IMR-90 (cell line): Measurements from ENCODE around the gene KRT6C.
"Not testable (repeated sequence)": the region's sequence is repeated elsewhere in the genome, so short reads cannot be mapped to it uniquely, and the experiment has no call there.

Experiments used
- MAZ ChIP-seq: IDR thresholded peaks from 2 replicates; pipeline ENCODE4 v1.6.1; 2012; ENCODE audit warnings: low read depth, mild to moderate bottlenecking, low read length, improper control_type of control experiment, moderate library complexity, borderline replicate concordance
- POLR2A ChIP-seq: IDR thresholded peaks from 2 replicates; pipeline ENCODE4 v1.6.1; 2012; ENCODE audit warnings: mild to moderate bottlenecking, low read depth, low read length
- RAD21 ChIP-seq: IDR thresholded peaks from 2 replicates; pipeline ENCODE4 v1.6.1; 2012; ENCODE audit warnings: low read length, improper control_type of control experiment
- TF ChIP-seq, protein P1 (sequence below): fragments of 150-350 bp; IDR thresholded peaks from 2 replicates; pipeline ENCODE4 v1.6.1; 2017; ENCODE audit warnings: mild to moderate bottlenecking, antibody characterized with exemption, low read length, low read depth
- TF ChIP-seq, protein P2 (sequence below): conservative IDR thresholded peaks from 2 replicates; pipeline ENCODE4 v1.5.1; 2012; ENCODE audit warnings: mild to moderate bottlenecking, low read depth, low read length, improper control_type of control experiment

DNA sequence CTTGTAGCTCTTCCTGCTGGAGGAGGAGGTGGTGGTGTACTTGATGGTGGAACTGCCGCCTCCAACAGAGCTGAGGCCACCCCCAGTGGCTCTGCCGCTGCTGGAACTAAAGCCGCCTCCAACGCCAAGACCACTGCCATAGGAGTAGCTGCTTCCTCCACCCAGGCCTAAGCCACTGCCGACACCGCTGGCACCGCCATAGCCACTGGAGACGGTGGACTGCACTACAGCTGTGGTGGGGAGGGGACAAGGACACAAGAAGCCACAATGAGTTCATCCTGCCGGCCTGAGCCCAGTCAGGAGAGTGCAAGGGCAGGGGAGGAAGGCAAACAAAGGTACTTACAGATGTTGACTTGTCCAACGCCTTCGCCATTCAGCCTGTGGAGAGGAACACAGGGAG is 26.4 kb downstream of the KRT6C start:
- TF ChIP-seq, protein P1, sequence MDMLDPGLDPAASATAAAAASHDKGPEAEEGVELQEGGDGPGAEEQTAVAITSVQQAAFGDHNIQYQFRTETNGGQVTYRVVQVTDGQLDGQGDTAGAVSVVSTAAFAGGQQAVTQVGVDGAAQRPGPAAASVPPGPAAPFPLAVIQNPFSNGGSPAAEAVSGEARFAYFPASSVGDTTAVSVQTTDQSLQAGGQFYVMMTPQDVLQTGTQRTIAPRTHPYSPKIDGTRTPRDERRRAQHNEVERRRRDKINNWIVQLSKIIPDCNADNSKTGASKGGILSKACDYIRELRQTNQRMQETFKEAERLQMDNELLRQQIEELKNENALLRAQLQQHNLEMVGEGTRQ: not testable (repeated sequence)
- not testable (repeated sequence) for TF ChIP-seq RAD21, MAZ, POLR2A
- TF ChIP-seq, protein P2, sequence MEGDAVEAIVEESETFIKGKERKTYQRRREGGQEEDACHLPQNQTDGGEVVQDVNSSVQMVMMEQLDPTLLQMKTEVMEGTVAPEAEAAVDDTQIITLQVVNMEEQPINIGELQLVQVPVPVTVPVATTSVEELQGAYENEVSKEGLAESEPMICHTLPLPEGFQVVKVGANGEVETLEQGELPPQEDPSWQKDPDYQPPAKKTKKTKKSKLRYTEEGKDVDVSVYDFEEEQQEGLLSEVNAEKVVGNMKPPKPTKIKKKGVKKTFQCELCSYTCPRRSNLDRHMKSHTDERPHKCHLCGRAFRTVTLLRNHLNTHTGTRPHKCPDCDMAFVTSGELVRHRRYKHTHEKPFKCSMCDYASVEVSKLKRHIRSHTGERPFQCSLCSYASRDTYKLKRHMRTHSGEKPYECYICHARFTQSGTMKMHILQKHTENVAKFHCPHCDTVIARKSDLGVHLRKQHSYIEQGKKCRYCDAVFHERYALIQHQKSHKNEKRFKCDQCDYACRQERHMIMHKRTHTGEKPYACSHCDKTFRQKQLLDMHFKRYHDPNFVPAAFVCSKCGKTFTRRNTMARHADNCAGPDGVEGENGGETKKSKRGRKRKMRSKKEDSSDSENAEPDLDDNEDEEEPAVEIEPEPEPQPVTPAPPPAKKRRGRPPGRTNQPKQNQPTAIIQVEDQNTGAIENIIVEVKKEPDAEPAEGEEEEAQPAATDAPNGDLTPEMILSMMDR: not testable (repeated sequence)
